OCI-LY7 (cell line): ENCODE measurements around the gene PPP1R9B. TPM values are rescaled to one million over a fixed set of nuclear protein-coding genes. Genes with fewer than 3 reads are reported as not detected.
A peak's percentile ranks its signal among the peaks of the same experiment; 100 is the strongest.

Source experiments
- BruUV-seq: library from RNA; stranded (reverse); fragments of 400-500 nt; replicated peaks from 2 replicates; lab custom pipeline; 2021; lab: Mats Ljungman, UMichigan
- CTCF ChIA-PET: fragments of 300-600 bp; sonication (Branson Sonifier 250); formaldehyde crosslinking; loops from one replicate; lab custom pipeline; 2022; ENCODE audit warnings: antibody characterized with exemption; ENCODE audit not compliant: unreplicated experiment; lab: Charles Lee
- POLR2A ChIA-PET: fragments of 300-600 bp; sonication (Branson Sonifier 250); formaldehyde crosslinking; loops from one replicate; lab custom pipeline; 2022; ENCODE audit warnings: antibody characterized with exemption; lab: Charles Lee
- DNase-seq: peaks from one replicate; pipeline ENCODE4 v3.0.0-alpha.2; 2015; ENCODE audit warnings: low spot score
- H2AFZ ChIP-seq: fragments of 200-600 bp; sonication (generic), shearing (Covaris generic); 2 replicates; pipeline ENCODE4 v1.6.1; 2014; ENCODE audit warnings: mild to moderate bottlenecking, antibody characterized with exemption, low read length, moderate library complexity
- H3K27ac ChIP-seq: fragments of 200-600 bp; sonication (generic); 2 replicates; pipeline ENCODE4 v1.5.1; 2014; ENCODE audit warnings: mixed run types, low read depth, mild to moderate bottlenecking, moderate library complexity, low read length, inconsistent platforms; ENCODE audit not compliant: poor library complexity, severe bottlenecking
- H3K36me3 ChIP-seq: fragments of 200-600 bp; sonication (generic); 2 replicates; pipeline ENCODE4 v1.6.1; 2014; ENCODE audit warnings: mild to moderate bottlenecking, antibody characterized with exemption, low read length, moderate library complexity, mixed read lengths; ENCODE audit not compliant: insufficient read depth
- H3K4me1 ChIP-seq: fragments of 200-600 bp; sonication (generic); 2 replicates; pipeline ENCODE4 v1.5.1; 2014; ENCODE audit warnings: mild to moderate bottlenecking, low read length; ENCODE audit not compliant: insufficient read depth, poor library complexity, severe bottlenecking
- H3K4me2 ChIP-seq: fragments of 200-600 bp; sonication (generic); 2 replicates; pipeline ENCODE4 v1.6.1; 2014; ENCODE audit warnings: mild to moderate bottlenecking, low read length
- H3K4me3 ChIP-seq: fragments of 200-600 bp; sonication (generic); 2 replicates; pipeline ENCODE4 v1.5.1; 2014; ENCODE audit warnings: mild to moderate bottlenecking, low read depth, low read length; ENCODE audit not compliant: poor library complexity, severe bottlenecking
- H3K79me2 ChIP-seq: fragments of 200-600 bp; sonication (generic); 2 replicates; pipeline ENCODE4 v1.6.1; 2016; ENCODE audit warnings: low read depth, mild to moderate bottlenecking, low read length, moderate library complexity, mixed read lengths; ENCODE audit not compliant: insufficient read depth
- H3K9me2 ChIP-seq: fragments of 200-600 bp; sonication (generic); 2 replicates; pipeline ENCODE4 v1.6.1; 2016; ENCODE audit warnings: mild to moderate bottlenecking, low read length, mixed read lengths; ENCODE audit not compliant: insufficient read depth
- H3K9me3 ChIP-seq: fragments of 200-600 bp; sonication (generic); 2 replicates; pipeline ENCODE4 v1.6.1; 2014; ENCODE audit warnings: mild to moderate bottlenecking, mixed run types, low read length, mixed read lengths
- H4K20me1 ChIP-seq: fragments of 200-600 bp; sonication (generic); 2 replicates; pipeline ENCODE4 v1.6.1; 2014; ENCODE audit warnings: mild to moderate bottlenecking, antibody characterized with exemption, low read length, moderate library complexity, mixed read lengths; ENCODE audit not compliant: insufficient read depth
- CTCF ChIP-seq: fragments of 200-600 bp; sonication (generic); conservative IDR thresholded peaks from 2 replicates; pipeline ENCODE4 v1.5.1; 2014; ENCODE audit warnings: mild to moderate bottlenecking, antibody characterized with exemption, low read length, moderate library complexity, mixed read lengths
- EZH2phosphoT487 ChIP-seq: fragments of 200-600 bp; sonication (generic); IDR thresholded peaks from 2 replicates; pipeline ENCODE4 v1.6.1; 2018; ENCODE audit warnings: low read depth, borderline replicate concordance, mild to moderate bottlenecking, mixed run types, antibody characterized with exemption, low read length, moderate library complexity, mixed read lengths
- intact Hi-C: fragments of 100-400 bp; cut with micrococcal nuclease; formaldehyde crosslinking; loops from one replicate; pipeline ENCODE4 v1.10.0; 2022; ENCODE audit not compliant: unreplicated experiment
- total RNA-seq, 2 experiments: library from RNA; depleted of rRNA in 1 of 2; stranded (reverse); fragments of >200 nt in 1 of 2; shearing (Covaris generic) in 1 of 2; gene quantifications; 2 replicates each; pipeline ENCODE4 v1.2.3, GENCODE V29; 2014 to 2022

Gene PPP1R9B
- total RNA-seq, 2 experiments from 2014 or later, result 45.3 to 87.0 TPM

- H3K4me3 ChIP-seq, result peak overlapping the region; percentile 89
- CTCF ChIA-PET, result no interaction called here
- TF ChIP-seq EZH2phosphoT487 (no peak), CTCF (no peak)
- DNase-seq, result peak; percentile 86
- peaks cover 22% of the 10 kb centered on the region for H4K20me1 ChIP-seq
- H3K9me3 ChIP-seq, result no peaks in the 10 kb centered on the region
- no TSS peak for BruUV-seq
- peaks cover 59% of the 10 kb centered on the region for H3K79me2 ChIP-seq
- peak overlapping the region; percentile 95 for H3K4me2 ChIP-seq
- peak overlapping the region; percentile 87 for H3K27ac ChIP-seq
- H2AFZ ChIP-seq, result no peak overlapping the region
- POLR2A ChIA-PET, result no interaction called here
- peaks cover 50% of the 10 kb centered on the region for H3K4me1 ChIP-seq
- H3K9me2 ChIP-seq, result no peaks in the 10 kb centered on the region
- intact Hi-C loops, result loop anchor here (2.0 to 10.0 kb wide), 2 partner anchors 55 to 475 kb away; partner anchors contain the start of genes PDK2 and SPOP
- peaks cover 43% of the 10 kb centered on the region for H3K36me3 ChIP-seq
Observed at GRCh38 chr17:50149417-50150353, 792 bp downstream of the PPP1R9B start.

- TF ChIP-seq EZH2phosphoT487 (no peak), CTCF (no peak)
- no peaks in the 10 kb centered on the region for H3K9me3 ChIP-seq
- peak overlapping the region; percentile 95 for H3K4me2 ChIP-seq
- intact Hi-C loops, result no loop called here
- H3K9me2 ChIP-seq, result no peaks in the 10 kb centered on the region
- H3K79me2 ChIP-seq, result peaks cover 59% of the 10 kb centered on the region
- POLR2A ChIA-PET, result no interaction called here
- peaks cover 49% of the 10 kb centered on the region for H3K36me3 ChIP-seq
- no TSS peak for BruUV-seq
- H3K4me1 ChIP-seq, result peaks cover 50% of the 10 kb centered on the region
- no peak overlapping the region for H2AFZ ChIP-seq
- no peak for DNase-seq
- peak overlapping the region; percentile 87 for H3K27ac ChIP-seq
- H3K4me3 ChIP-seq, result peak overlapping the region; percentile 89
- peaks cover 22% of the 10 kb centered on the region for H4K20me1 ChIP-seq
- CTCF ChIA-PET, result no interaction called here
Observed at GRCh38 chr17:50149091-50149416, 1.4 kb downstream of the PPP1R9B start.
